ENCODE measurements around the gene SLC9A3. TPM values are rescaled to one million over a fixed set of nuclear protein-coding genes. Genes with fewer than 3 reads are reported as not detected.

The SLC9A3 gene
- total RNA-seq, 4 donors from 2014 or later: 1.7 to 4.5 (median 2.9) TPM

GRCh38 chr5:568809-569208 is 44.6 kb upstream of the SLC9A3 start:
- ATAC-seq (no peak), DNase-seq (no peak)
- H3K36me3 ChIP-seq: no peaks in the 10 kb centered on the region
- H3K27me3 ChIP-seq: peaks cover 17 to 34% (median 20%) of the 10 kb centered on the region in 3 donors
- H3K9me3 ChIP-seq: no peaks in the 10 kb centered on the region
- intact Hi-C loops (cut with DNase I; ENCODE audit: low total_unique reads): no loop called here
- in situ Hi-C loops (cut with MboI; ENCODE audit: low sequenced_read_pairs in 4 of 4): no loop called here
- TF ChIP-seq POLR2A (IDR thresholded peaks at IDR 0.05): no peak
- H3K4me1 ChIP-seq: no peaks in the 10 kb centered on the region
- H3K4me3 ChIP-seq: no peak overlapping the region
- no peak overlapping the region for H3K27ac ChIP-seq

DNA sequence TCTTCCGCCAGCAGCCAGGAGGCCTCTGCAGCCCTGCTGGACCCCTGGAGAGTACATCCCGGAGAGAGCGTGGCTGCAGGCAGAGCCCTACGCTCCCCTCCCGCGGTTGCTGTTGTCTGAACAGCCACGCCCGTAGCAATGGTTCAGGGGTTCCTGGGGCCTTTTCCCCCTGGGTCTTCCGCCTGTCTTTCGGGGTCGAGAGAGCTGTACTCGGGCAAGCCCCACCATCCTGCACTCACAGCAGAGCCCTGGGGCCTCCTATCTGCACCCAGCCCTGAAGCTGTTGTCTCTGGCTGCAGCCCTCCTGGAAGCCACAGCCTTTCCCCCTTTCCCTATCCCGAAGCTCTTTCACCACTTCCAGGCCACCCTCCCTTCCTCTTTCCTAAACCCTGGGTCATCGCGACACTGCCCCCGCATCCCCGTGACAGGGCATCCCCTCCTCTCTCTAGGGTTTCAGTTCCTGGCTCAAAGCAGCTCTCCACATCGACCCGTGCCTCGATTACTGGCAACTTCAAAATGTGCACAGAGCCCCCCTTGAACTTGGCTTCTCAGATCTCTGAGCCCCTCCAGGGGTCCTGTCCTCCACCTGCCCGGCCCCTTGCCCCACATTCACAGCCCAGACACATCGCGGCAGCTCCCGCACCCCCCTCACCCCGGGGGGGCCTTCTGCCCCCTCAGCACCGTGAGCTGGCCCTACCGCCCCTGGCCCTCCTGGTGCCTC is 44.0 kb upstream of the SLC9A3 start:
- Histone ChIP-seq H3K4me1 (no peaks in the 10 kb centered on the region), H3K36me3 (no peaks in the 10 kb centered on the region), H3K9me3 (no peaks in the 10 kb centered on the region), H3K27ac (no peak overlapping the region), H3K27me3 (peaks cover 17 to 34% (median 17%) of the 10 kb centered on the region in 3 donors), H3K4me3 (no peak overlapping the region)
- no peak for ATAC-seq
- in situ Hi-C loops (cut with MboI; ENCODE audit: low sequenced_read_pairs in 4 of 4) (no loop called here), intact Hi-C loops (cut with DNase I; ENCODE audit: low total_unique reads) (no loop called here)
- no peak for DNase-seq
- TF ChIP-seq, protein P1, sequence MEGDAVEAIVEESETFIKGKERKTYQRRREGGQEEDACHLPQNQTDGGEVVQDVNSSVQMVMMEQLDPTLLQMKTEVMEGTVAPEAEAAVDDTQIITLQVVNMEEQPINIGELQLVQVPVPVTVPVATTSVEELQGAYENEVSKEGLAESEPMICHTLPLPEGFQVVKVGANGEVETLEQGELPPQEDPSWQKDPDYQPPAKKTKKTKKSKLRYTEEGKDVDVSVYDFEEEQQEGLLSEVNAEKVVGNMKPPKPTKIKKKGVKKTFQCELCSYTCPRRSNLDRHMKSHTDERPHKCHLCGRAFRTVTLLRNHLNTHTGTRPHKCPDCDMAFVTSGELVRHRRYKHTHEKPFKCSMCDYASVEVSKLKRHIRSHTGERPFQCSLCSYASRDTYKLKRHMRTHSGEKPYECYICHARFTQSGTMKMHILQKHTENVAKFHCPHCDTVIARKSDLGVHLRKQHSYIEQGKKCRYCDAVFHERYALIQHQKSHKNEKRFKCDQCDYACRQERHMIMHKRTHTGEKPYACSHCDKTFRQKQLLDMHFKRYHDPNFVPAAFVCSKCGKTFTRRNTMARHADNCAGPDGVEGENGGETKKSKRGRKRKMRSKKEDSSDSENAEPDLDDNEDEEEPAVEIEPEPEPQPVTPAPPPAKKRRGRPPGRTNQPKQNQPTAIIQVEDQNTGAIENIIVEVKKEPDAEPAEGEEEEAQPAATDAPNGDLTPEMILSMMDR (IDR thresholded peaks at IDR 0.05 in 4 of 5, conservative IDR thresholded peaks at IDR 0.05 in 1 of 5): no peak
- TF ChIP-seq POLR2A (IDR thresholded peaks at IDR 0.05): no peak

DNA sequence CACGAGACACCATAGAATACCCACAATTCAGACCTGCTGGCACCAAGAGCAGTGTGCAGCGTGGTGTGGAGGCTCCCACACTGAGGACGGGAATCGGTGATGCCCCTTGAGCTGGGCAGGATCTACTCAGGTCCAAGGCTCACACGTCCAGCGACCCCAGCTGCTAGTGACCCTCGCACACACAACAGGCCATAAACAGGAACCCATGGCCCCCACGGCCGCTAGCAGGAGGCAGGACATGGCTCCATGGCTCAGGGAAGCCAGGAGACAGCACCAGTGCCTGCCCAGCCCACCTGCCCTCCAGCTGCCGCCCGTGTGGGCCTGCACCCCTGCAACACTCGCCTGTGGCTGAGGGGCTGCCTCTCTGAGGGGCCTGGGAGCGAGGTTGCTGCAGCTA is 43.4 kb upstream of the SLC9A3 start:
- no peaks in the 10 kb centered on the region for H3K36me3 ChIP-seq
- no peaks in the 10 kb centered on the region for H3K4me1 ChIP-seq
- no peak for ATAC-seq

DNA sequence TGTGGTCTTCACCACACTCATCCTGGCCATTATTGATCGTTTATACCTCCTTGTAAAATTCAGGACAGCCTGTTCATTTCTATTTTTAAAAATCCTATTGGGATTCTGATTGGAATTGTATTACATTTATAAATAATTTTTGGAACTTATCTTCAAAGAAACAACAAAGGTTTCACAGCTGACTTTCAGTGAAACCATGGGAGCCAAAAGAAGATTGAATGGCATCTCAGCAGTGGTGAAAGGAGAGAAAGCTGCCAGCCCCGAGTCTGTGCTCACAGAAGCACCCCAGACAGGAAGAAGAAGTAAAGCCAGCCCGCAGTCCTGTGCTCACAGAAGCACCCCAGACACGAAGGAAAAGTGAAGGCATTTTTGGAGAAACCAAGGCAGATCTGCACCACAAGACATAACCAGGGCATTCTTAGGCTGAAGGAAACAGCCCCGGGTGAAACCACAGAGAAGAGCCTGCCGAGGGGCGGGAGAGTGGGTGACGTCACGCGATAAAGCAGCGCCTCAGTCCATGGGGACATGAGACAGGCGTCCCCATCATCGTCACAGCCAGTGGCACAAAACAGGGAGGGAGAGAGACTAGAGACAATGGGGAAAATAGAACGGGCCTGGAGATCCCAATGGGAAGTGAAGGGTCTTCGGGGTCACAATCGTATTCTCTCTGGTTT is 42.5 kb upstream of the SLC9A3 start:
- Histone ChIP-seq H3K27ac (no peak overlapping the region), H3K27me3 (peaks cover 17 to 34% (median 17%) of the 10 kb centered on the region in 3 donors), H3K4me1 (no peaks in the 10 kb centered on the region), H3K36me3 (no peaks in the 10 kb centered on the region), H3K4me3 (no peak overlapping the region), H3K9me3 (no peaks in the 10 kb centered on the region)
- in situ Hi-C loops (cut with MboI; ENCODE audit: low sequenced_read_pairs in 4 of 4): no loop called here
- no peak for TF ChIP-seq POLR2A (IDR thresholded peaks at IDR 0.05)
- TF ChIP-seq, protein P1 (IDR thresholded peaks at IDR 0.05 in 4 of 5, conservative IDR thresholded peaks at IDR 0.05 in 1 of 5): no peak
- no peak for DNase-seq
- ATAC-seq: no peak
- intact Hi-C loops (cut with DNase I; ENCODE audit: low total_unique reads): no loop called here

More for the DNA sequence above, 43.4 kb upstream of the SLC9A3 start:
- peaks cover 17 to 34% (median 17%) of the 10 kb centered on the region in 3 donors for H3K27me3 ChIP-seq
- H3K4me3 ChIP-seq: no peak overlapping the region
- no peak overlapping the region for H3K27ac ChIP-seq
- no peak for DNase-seq
- in situ Hi-C loops (cut with MboI; ENCODE audit: low sequenced_read_pairs in 4 of 4): no loop called here
- TF ChIP-seq, protein P1 (IDR thresholded peaks at IDR 0.05 in 4 of 5, conservative IDR thresholded peaks at IDR 0.05 in 1 of 5): no peak
- TF ChIP-seq POLR2A (IDR thresholded peaks at IDR 0.05): no peak
- no peaks in the 10 kb centered on the region for H3K9me3 ChIP-seq
- intact Hi-C loops (cut with DNase I; ENCODE audit: low total_unique reads): no loop called here

DNA sequence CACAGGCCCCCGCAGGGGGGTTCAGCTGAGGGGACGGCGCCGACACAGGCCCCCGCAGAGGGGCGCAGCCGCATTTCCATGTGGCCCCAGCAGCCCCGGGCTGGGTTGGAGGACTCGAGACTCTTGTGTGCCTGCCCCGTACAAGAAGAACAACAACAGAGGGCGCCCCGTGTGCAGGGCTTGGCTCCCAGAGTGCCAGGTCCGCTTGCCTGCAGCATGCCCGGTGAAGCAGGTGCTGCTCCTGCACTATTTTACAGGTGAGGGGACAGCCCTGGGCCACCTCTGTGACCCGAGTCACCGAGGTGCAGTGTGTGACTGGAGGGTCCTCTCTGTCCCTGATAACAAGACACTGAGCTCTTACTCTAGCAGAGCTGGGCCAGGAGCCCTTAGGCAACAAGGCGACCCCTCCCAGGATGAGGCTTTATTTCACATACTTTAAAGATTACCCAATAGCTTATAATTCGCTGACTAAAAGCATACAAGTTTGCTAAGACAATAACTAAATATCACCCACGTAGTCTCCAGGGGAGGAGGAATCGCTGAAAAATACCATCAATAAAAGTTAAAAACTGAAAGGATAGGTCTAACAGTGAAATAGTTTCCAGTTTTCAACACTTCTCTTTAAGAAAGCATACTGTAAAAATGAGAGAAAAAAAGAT is 41.7 kb upstream of the SLC9A3 start:
- H3K27ac ChIP-seq: no peak overlapping the region
- DNase-seq (no peak), ATAC-seq (no peak)
- no peaks in the 10 kb centered on the region for H3K36me3 ChIP-seq
- no peak overlapping the region for H3K4me3 ChIP-seq
- intact Hi-C loops (cut with DNase I; ENCODE audit: low total_unique reads): no loop called here
- no peaks in the 10 kb centered on the region for H3K9me3 ChIP-seq
- TF ChIP-seq POLR2A (IDR thresholded peaks at IDR 0.05): no peak
- H3K4me1 ChIP-seq: no peaks in the 10 kb centered on the region
- in situ Hi-C loops (cut with MboI; ENCODE audit: low sequenced_read_pairs in 4 of 4): no loop called here
- H3K27me3 ChIP-seq: peaks cover 21 to 40% (median 23%) of the 10 kb centered on the region in 3 donors

Measured in gastrocnemius medialis (tissue), 4 donors.